HG02571 (cell line): ENCODE results near the gene RGS6.

Experiments used
- ATAC-seq: cut with Tn5 transposase; IDR thresholded peaks from one replicate; pipeline ENCODE4 v1.9.1; 2021; ENCODE audit warnings: mild to moderate bottlenecking, moderate library complexity; ENCODE audit not compliant: unreplicated experiment

RGS6 gene

GRCh38 chr14:72008666-72009065 is 76.4 kb downstream of the RGS6 start:
- ATAC-seq: no peak

- no peak for ATAC-seq
Measured at GRCh38 chr14:72010474-72010873, 78.2 kb downstream of the RGS6 start.

GRCh38 chr14:72013721-72014345 is 81.6 kb downstream of the RGS6 start:
- ATAC-seq: no peak

GRCh38 chr14:72014486-72014885 is 82.3 kb downstream of the RGS6 start:
- no peak for ATAC-seq

- ATAC-seq: no peak
Measured at GRCh38 chr14:72017290-72017689, 85.1 kb downstream of the RGS6 start.

- no peak for ATAC-seq
Measured at GRCh38 chr14:72023128-72024042, 91.2 kb downstream of the RGS6 start.

- ATAC-seq: no peak
Measured at GRCh38 chr14:72024043-72024407, 91.8 kb downstream of the RGS6 start.

GRCh38 chr14:72024504-72024903 is 92.3 kb downstream of the RGS6 start:
- no peak for ATAC-seq

- ATAC-seq: no peak
Measured at GRCh38 chr14:72026536-72026935, 94.3 kb downstream of the RGS6 start.

GRCh38 chr14:72027061-72027460 is 94.8 kb downstream of the RGS6 start:
- ATAC-seq: no peak

- ATAC-seq: no peak
Measured at GRCh38 chr14:72033365-72033764, 101.1 kb downstream of the RGS6 start.

- no peak for ATAC-seq
Measured at GRCh38 chr14:72040528-72040927, 108.3 kb downstream of the RGS6 start.

- no peak for ATAC-seq
Measured at GRCh38 chr14:72045271-72045670, 113.0 kb downstream of the RGS6 start.

GRCh38 chr14:72045885-72046284 is 113.7 kb downstream of the RGS6 start:
- ATAC-seq: no peak

GRCh38 chr14:72049462-72049861 is 117.2 kb downstream of the RGS6 start:
- no peak for ATAC-seq

GRCh38 chr14:72052356-72052755 is 120.1 kb downstream of the RGS6 start:
- no peak for ATAC-seq

GRCh38 chr14:72053651-72054050 is 121.4 kb downstream of the RGS6 start:
- ATAC-seq: no peak

- ATAC-seq: no peak
Measured at GRCh38 chr14:72054911-72055310, 122.7 kb downstream of the RGS6 start.

- ATAC-seq: no peak
Measured at GRCh38 chr14:72057701-72058285, 125.6 kb downstream of the RGS6 start.

GRCh38 chr14:72060460-72060859 is 128.2 kb downstream of the RGS6 start:
- no peak for ATAC-seq

- ATAC-seq: no peak
Measured at GRCh38 chr14:72060917-72061316, 128.7 kb downstream of the RGS6 start.

GRCh38 chr14:72061718-72062117 is 129.5 kb downstream of the RGS6 start:
- no peak for ATAC-seq
